Motor neuron (in vitro differentiated cells): ENCODE measurements around the gene PLCB1. TPM values are rescaled to one million over a fixed set of nuclear protein-coding genes. Genes with fewer than 3 reads are reported as not detected.

Experiments used
- ATAC-seq, 8 experiments: fragments of 200-7000 bp; cut with Tn5 transposase; replicated peaks in 6 of 8; 2 replicates each; pipeline ENCODE4 v1.8.0; 2021; ENCODE audit warnings: mild to moderate bottlenecking in 8 of 8, moderate library complexity in 8 of 8
- H3K27ac ChIP-seq, 2 donors: fragments of 250-450 bp; sonication (Bioruptor Pico); 2 replicates each; pipeline ENCODE4 v1.9.0; 2021; ENCODE audit warnings: antibody characterized with exemption in 2 of 2, mild to moderate bottlenecking in 2 of 2, moderate library complexity in 1 of 2
- H3K4me1 ChIP-seq, 2 donors: fragments of 250-450 bp; sonication (Bioruptor Pico); replicated peaks in 1 of 2; 2 replicates each; pipeline ENCODE4 v1.6.1; 2021; ENCODE audit warnings: antibody characterized with exemption in 2 of 2, mild to moderate bottlenecking in 2 of 2, moderate library complexity in 1 of 2
- H3K4me3 ChIP-seq, 5 donors: fragments of 250-450 bp; sonication (Bioruptor Pico); 2 replicates each; pipeline ENCODE4 v1.9.0; 2021; ENCODE audit warnings: antibody characterized with exemption in 5 of 5, mild to moderate bottlenecking in 5 of 5, moderate library complexity in 4 of 5
- WGBS, 10 experiments: fragments of 450-650 bp; shearing (Covaris generic); methylation state at CpG; one replicate each; pipeline ENCODE4 v1.0.0; 2022; 5-methylcytosine and 5-hydroxymethylcytosine counted together
- in situ Hi-C, 9 experiments: fragments of 400-800 bp; cut with MboI; loops; one replicate each; pipeline ENCODE4 v1.15.0; 2021; ENCODE audit warnings: low sequenced_read_pairs in 9 of 9, low pct_unique_long_range_greater_than_20kb in 2 of 9; ENCODE audit not compliant: unreplicated experiment in 9 of 9
- total RNA-seq, 8 experiments: library from RNA; unstranded; fragments of 300-600 nt; gene quantifications; 2 replicates each; pipeline versions ENCODE4 v1.2.3 to v1.2.4, GENCODE V29; 2022

Gene PLCB1
- total RNA-seq, 8 experiments from 2014 or later = 7.7 to 65.5 (median 36.2) TPM

GRCh38 chr20:8504030-8504429 is 372.0 kb downstream of the PLCB1 start:
- no peak overlapping the region for H3K4me3 ChIP-seq
- H3K4me1 ChIP-seq = no peaks in the 10 kb centered on the region
- ATAC-seq = no peak
- in situ Hi-C loops = no loop called here
- H3K27ac ChIP-seq = no peak overlapping the region
- WGBS, 10 experiments = 50 to 100% (median 79%) methylated on average over 1 to 5 of the region's 5 CpGs; no CpG with 5 or more reads in 1 of the 10 experiments

GRCh38 chr20:8505476-8506200 is 373.6 kb downstream of the PLCB1 start:
- WGBS, 10 experiments = 46 to 90% (median 71%) methylated on average over 1 to 4 of the region's 4 CpGs; no CpG with 5 or more reads in 1 of the 10 experiments
- ATAC-seq = no peak
- no peaks in the 10 kb centered on the region for H3K4me1 ChIP-seq
- H3K27ac ChIP-seq = no peak overlapping the region
- H3K4me3 ChIP-seq = no peak overlapping the region
- in situ Hi-C loops = no loop called here

- Histone ChIP-seq H3K27ac (no peak overlapping the region), H3K4me3 (no peak overlapping the region), H3K4me1 (no peaks in the 10 kb centered on the region)
- WGBS, 10 experiments = 63 to 100% (median 93%) methylated on average over 1 to 3 of the region's 3 CpGs; no CpG with 5 or more reads in 1 of the 10 experiments
- no peak for ATAC-seq
- in situ Hi-C loops = no loop called here
Measured at GRCh38 chr20:8507231-8507630, 375.2 kb downstream of the PLCB1 start.

- no peak overlapping the region for H3K4me3 ChIP-seq
- in situ Hi-C loops = no loop called here
- H3K27ac ChIP-seq = no peak overlapping the region
- 86 to 100% (median 100%) methylated on average over 1 of the region's 1 CpG; no CpG with 5 or more reads in 2 of the 10 experiments for WGBS, 10 experiments
- no peak for ATAC-seq
- no peaks in the 10 kb centered on the region for H3K4me1 ChIP-seq
Measured at GRCh38 chr20:8509809-8510208, 377.7 kb downstream of the PLCB1 start.

GRCh38 chr20:8510808-8511207 is 378.7 kb downstream of the PLCB1 start:
- Histone ChIP-seq H3K4me3 (no peak overlapping the region), H3K4me1 (no peaks in the 10 kb centered on the region), H3K27ac (no peak overlapping the region)
- in situ Hi-C loops = no loop called here
- no peak for ATAC-seq

GRCh38 chr20:8512003-8512402 is 379.9 kb downstream of the PLCB1 start:
- in situ Hi-C loops = no loop called here
- Histone ChIP-seq H3K27ac (no peak overlapping the region), H3K4me1 (no peaks in the 10 kb centered on the region), H3K4me3 (no peak overlapping the region)
- 25 to 100% (median 90%) methylated on average over 3 to 5 of the region's 5 CpGs for WGBS, 10 experiments
- ATAC-seq = no peak

GRCh38 chr20:8515810-8516435 is 383.9 kb downstream of the PLCB1 start:
- Histone ChIP-seq H3K27ac (no peak overlapping the region), H3K4me3 (no peak overlapping the region), H3K4me1 (no peaks in the 10 kb centered on the region)
- in situ Hi-C loops = no loop called here
- ATAC-seq = no peak
- WGBS, 10 experiments = 83 to 100% (median 100%) methylated on average over 1 to 3 of the region's 4 CpGs; no CpG with 5 or more reads in 3 of the 10 experiments

GRCh38 chr20:8518878-8519277 is 386.8 kb downstream of the PLCB1 start:
- no peak overlapping the region for H3K4me3 ChIP-seq
- H3K27ac ChIP-seq = no peak overlapping the region
- peaks cover 5 to 8% of the 10 kb centered on the region in 2 donors for H3K4me1 ChIP-seq
- in situ Hi-C loops = no loop called here
- no peak for ATAC-seq
- 71 to 100% (median 84%) methylated on average over 1 to 3 of the region's 4 CpGs; no CpG with 5 or more reads in 4 of the 10 experiments for WGBS, 10 experiments

GRCh38 chr20:8519887-8520286 is 387.8 kb downstream of the PLCB1 start:
- Histone ChIP-seq H3K4me1 (peaks cover 13 to 17% of the 10 kb centered on the region in 2 donors), H3K27ac (no peak overlapping the region), H3K4me3 (no peak overlapping the region)
- no peak for ATAC-seq
- in situ Hi-C loops = no loop called here
- 20 to 100% (median 95%) methylated on average over 1 of the region's 1 CpG; no CpG with 5 or more reads in 2 of the 10 experiments for WGBS, 10 experiments

- H3K4me3 ChIP-seq = no peak overlapping the region
- ATAC-seq = peak in 5 of 8 experiments; percentile 70 to 91 (median 82)
- 7 to 100% (median 71%) methylated on average over 2 to 4 of the region's 4 CpGs; no CpG with 5 or more reads in 1 of the 10 experiments for WGBS, 10 experiments
- in situ Hi-C loops = no loop called here
- no peak overlapping the region for H3K27ac ChIP-seq
- H3K4me1 ChIP-seq = peaks cover 18 to 26% of the 10 kb centered on the region in 2 donors
Measured at GRCh38 chr20:8522168-8522567, 390.1 kb downstream of the PLCB1 start.

- Histone ChIP-seq H3K4me1 (peaks cover 18 to 26% of the 10 kb centered on the region in 2 donors), H3K4me3 (no peak overlapping the region), H3K27ac (no peak overlapping the region)
- WGBS, 10 experiments = 33 to 100% (median 80%) methylated on average over 1 to 5 of the region's 5 CpGs; no CpG with 5 or more reads in 1 of the 10 experiments
- peak in 4 of 8 experiments; percentile 41 to 60 (median 52) for ATAC-seq
- in situ Hi-C loops = no loop called here
Measured at GRCh38 chr20:8523684-8524083, 391.6 kb downstream of the PLCB1 start.

GRCh38 chr20:8524101-8525016 is 392.3 kb downstream of the PLCB1 start:
- H3K4me1 ChIP-seq = peaks cover 18 to 26% of the 10 kb centered on the region in 2 donors
- no peak overlapping the region for H3K4me3 ChIP-seq
- H3K27ac ChIP-seq = peak overlapping the region in 1 of 2 donors; percentile 40
- in situ Hi-C loops = no loop called here
- ATAC-seq = peak in 5 of 8 experiments; percentile 11 to 59 (median 48)
- 37 to 67% (median 47%) methylated on average over 2 to 5 of the region's 5 CpGs for WGBS, 10 experiments

GRCh38 chr20:8525017-8525343 is 392.9 kb downstream of the PLCB1 start:
- no peak overlapping the region for H3K4me3 ChIP-seq
- in situ Hi-C loops = no loop called here
- H3K4me1 ChIP-seq = peaks cover 18 to 26% of the 10 kb centered on the region in 2 donors
- ATAC-seq = no peak
- H3K27ac ChIP-seq = peak overlapping the region in 1 of 2 donors; percentile 40
